Osteoblast (primary cell): ENCODE measurements around the gene HACD1. TPM values are rescaled to one million over a fixed set of nuclear protein-coding genes. Genes with fewer than 3 reads are reported as not detected.

Experiments used
- DNase-seq: peaks from one replicate; pipeline ENCODE4 v3.0.0; 2011; ENCODE audit warnings: low spot score, mixed read lengths; ENCODE audit not compliant: insufficient read length; ENCODE audit errors: missing footprints
- H2AFZ ChIP-seq: 2 replicates; pipeline ENCODE4 v1.6.0; 2011; ENCODE audit warnings: mild to moderate bottlenecking, low read length
- H3K27ac ChIP-seq: 2 replicates; pipeline ENCODE4 v1.5.1; 2011; ENCODE audit warnings: mild to moderate bottlenecking, low read depth, low read length, moderate library complexity
- H3K27me3 ChIP-seq: 2 replicates; pipeline ENCODE4 v1.6.0; 2012; ENCODE audit warnings: mild to moderate bottlenecking, control low read depth, inconsistent platforms, low read length, moderate library complexity; ENCODE audit not compliant: insufficient read depth
- H3K36me3 ChIP-seq: 2 replicates; pipeline ENCODE4 v1.5.1; 2011; ENCODE audit warnings: mild to moderate bottlenecking, low read length, control low read depth, moderate library complexity; ENCODE audit not compliant: insufficient read depth
- H3K4me1 ChIP-seq: 2 replicates; pipeline ENCODE4 v1.5.1; 2011; ENCODE audit warnings: mild to moderate bottlenecking, low read length, control low read depth, moderate library complexity; ENCODE audit not compliant: insufficient read depth
- H3K4me2 ChIP-seq: 2 replicates; pipeline ENCODE4 v1.6.0; 2011; ENCODE audit warnings: mild to moderate bottlenecking, low read length; ENCODE audit not compliant: insufficient read depth
- H3K4me3 ChIP-seq: fragments of 200-600 bp; sonication (generic); 3 replicates; pipeline ENCODE4 v1.5.1; 2012; ENCODE audit warnings: mild to moderate bottlenecking, low read length, inconsistent platforms; ENCODE audit not compliant: insufficient read depth
- H3K79me2 ChIP-seq: 2 replicates; pipeline ENCODE4 v1.6.0; 2012; ENCODE audit warnings: mild to moderate bottlenecking, low read length, control low read depth, inconsistent platforms; ENCODE audit not compliant: insufficient read depth
- H3K9me3 ChIP-seq: 2 replicates; pipeline ENCODE4 v1.5.1; 2011; ENCODE audit warnings: low read depth, low read length, control low read depth
- H4K20me1 ChIP-seq: 2 replicates; pipeline ENCODE4 v1.6.0; 2012; ENCODE audit warnings: mild to moderate bottlenecking, low read length, control low read depth; ENCODE audit not compliant: insufficient read depth
- total RNA-seq: library from RNA; depleted of rRNA; stranded (reverse); fragments of >200 nt; gene quantifications from 2 replicates; pipeline ENCODE4 v1.2.3, GENCODE V29; 2012
- TF ChIP-seq, protein P1 (sequence below): IDR thresholded peaks from 2 replicates; pipeline ENCODE4 v1.5.1; 2011; ENCODE audit warnings: mild to moderate bottlenecking, low read depth, low read length, moderate library complexity; ENCODE audit errors: extremely low read depth

The HACD1 gene
- total RNA-seq, 1 donor, result 30.0 TPM

DNA sequence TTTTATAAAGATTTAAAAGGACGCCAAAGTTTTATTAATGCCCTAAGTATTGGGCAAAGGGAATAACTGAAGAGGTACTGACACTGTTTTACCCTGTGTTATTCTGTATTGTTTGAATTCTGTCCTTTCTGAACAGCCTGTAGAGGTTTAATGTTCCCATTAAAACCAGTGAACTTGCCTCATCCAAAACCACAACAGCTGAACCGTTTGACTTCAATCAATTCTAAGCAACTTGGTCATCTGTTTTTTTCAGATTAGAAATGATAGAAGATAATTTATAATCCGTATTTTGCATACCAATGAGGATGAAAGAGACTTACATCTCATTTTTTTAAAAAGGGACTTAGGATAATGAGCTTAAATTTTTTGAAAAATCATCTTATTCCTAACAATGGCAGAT is 40.4 kb downstream of the HACD1 start:
- Histone ChIP-seq H3K27me3 (no peaks in the 10 kb centered on the region), H3K4me1 (no peaks in the 10 kb centered on the region), H4K20me1 (no peaks in the 10 kb centered on the region), H3K4me2 (no peak overlapping the region), H3K79me2 (no peaks in the 10 kb centered on the region), H3K27ac (no peak overlapping the region), H3K36me3 (no peaks in the 10 kb centered on the region), H2AFZ (no peak overlapping the region), H3K9me3 (no peaks in the 10 kb centered on the region), H3K4me3 (no peak overlapping the region)
- TF ChIP-seq, protein P1, sequence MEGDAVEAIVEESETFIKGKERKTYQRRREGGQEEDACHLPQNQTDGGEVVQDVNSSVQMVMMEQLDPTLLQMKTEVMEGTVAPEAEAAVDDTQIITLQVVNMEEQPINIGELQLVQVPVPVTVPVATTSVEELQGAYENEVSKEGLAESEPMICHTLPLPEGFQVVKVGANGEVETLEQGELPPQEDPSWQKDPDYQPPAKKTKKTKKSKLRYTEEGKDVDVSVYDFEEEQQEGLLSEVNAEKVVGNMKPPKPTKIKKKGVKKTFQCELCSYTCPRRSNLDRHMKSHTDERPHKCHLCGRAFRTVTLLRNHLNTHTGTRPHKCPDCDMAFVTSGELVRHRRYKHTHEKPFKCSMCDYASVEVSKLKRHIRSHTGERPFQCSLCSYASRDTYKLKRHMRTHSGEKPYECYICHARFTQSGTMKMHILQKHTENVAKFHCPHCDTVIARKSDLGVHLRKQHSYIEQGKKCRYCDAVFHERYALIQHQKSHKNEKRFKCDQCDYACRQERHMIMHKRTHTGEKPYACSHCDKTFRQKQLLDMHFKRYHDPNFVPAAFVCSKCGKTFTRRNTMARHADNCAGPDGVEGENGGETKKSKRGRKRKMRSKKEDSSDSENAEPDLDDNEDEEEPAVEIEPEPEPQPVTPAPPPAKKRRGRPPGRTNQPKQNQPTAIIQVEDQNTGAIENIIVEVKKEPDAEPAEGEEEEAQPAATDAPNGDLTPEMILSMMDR, result no peak
- no peak for DNase-seq

DNA sequence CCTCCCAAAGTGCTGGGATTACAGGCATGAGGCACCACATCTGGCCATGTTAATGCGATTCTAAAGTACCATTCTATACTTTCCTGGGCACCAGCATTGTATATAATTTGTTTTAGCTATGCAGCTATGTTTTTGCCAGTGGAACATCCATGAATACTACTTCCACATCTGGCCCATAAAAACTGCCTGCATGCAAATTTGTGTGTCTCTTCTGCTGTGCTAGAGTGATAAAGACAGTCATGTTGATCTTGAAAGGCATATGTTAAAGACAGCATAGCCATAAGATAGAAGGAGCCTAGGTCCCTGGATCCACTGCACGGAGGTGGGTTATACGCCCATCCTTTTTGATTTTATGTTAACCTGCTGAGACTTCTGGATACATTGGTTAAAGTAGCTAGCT is 52.3 kb downstream of the HACD1 start:
- Histone ChIP-seq H3K4me2 (no peak overlapping the region), H3K27me3 (no peaks in the 10 kb centered on the region), H3K9me3 (no peaks in the 10 kb centered on the region), H4K20me1 (no peaks in the 10 kb centered on the region), H3K36me3 (no peaks in the 10 kb centered on the region), H3K4me1 (peaks cover 15% of the 10 kb centered on the region), H3K4me3 (no peak overlapping the region), H3K27ac (no peak overlapping the region), H2AFZ (no peak overlapping the region), H3K79me2 (no peaks in the 10 kb centered on the region)
- no peak for DNase-seq
- TF ChIP-seq, protein P1, result no peak

GRCh38 chr10:17563452-17563851 is 53.7 kb downstream of the HACD1 start:
- TF ChIP-seq, protein P1, result no peak
- no peak overlapping the region for H3K4me3 ChIP-seq
- H3K4me2 ChIP-seq, result no peak overlapping the region
- no peaks in the 10 kb centered on the region for H3K79me2 ChIP-seq
- no peak overlapping the region for H2AFZ ChIP-seq
- DNase-seq, result no peak
- H3K27me3 ChIP-seq, result no peaks in the 10 kb centered on the region
- H3K27ac ChIP-seq, result no peak overlapping the region
- no peaks in the 10 kb centered on the region for H4K20me1 ChIP-seq
- no peaks in the 10 kb centered on the region for H3K9me3 ChIP-seq
- peaks cover 15% of the 10 kb centered on the region for H3K4me1 ChIP-seq
- no peaks in the 10 kb centered on the region for H3K36me3 ChIP-seq

GRCh38 chr10:17562614-17563013 is 54.6 kb downstream of the HACD1 start:
- Histone ChIP-seq H3K9me3 (no peaks in the 10 kb centered on the region), H4K20me1 (no peaks in the 10 kb centered on the region), H3K4me3 (peak overlapping the region; percentile 3), H3K27ac (no peak overlapping the region), H3K36me3 (no peaks in the 10 kb centered on the region), H2AFZ (no peak overlapping the region), H3K79me2 (no peaks in the 10 kb centered on the region), H3K27me3 (no peaks in the 10 kb centered on the region), H3K4me1 (peaks cover 15% of the 10 kb centered on the region), H3K4me2 (peak overlapping the region; percentile 25)
- peak; percentile 77 for DNase-seq
- TF ChIP-seq, protein P1, result no peak
